Ishikawa (cell line): ENCODE measurements around the gene USB1.

ENCODE experiments used
- CEBPB ChIP-seq: IDR thresholded peaks from 2 replicates; pipeline ENCODE4 v1.6.1; 2012
- CREB1 ChIP-seq: IDR thresholded peaks from 2 replicates; pipeline ENCODE4 v1.6.1; 2012; ENCODE audit warnings: low read depth
- EGR1 ChIP-seq: IDR thresholded peaks from 2 replicates; pipeline ENCODE4 v1.6.1; 2012
- EP300 ChIP-seq: IDR thresholded peaks from 2 replicates; pipeline ENCODE4 v1.6.1; 2012; ENCODE audit warnings: borderline replicate concordance
- FOXM1 ChIP-seq: IDR thresholded peaks from 2 replicates; pipeline ENCODE4 v1.6.1; 2012; ENCODE audit warnings: low read depth, borderline replicate concordance
- NFIC ChIP-seq: IDR thresholded peaks from 2 replicates; pipeline ENCODE4 v1.6.1; 2012
- RAD21 ChIP-seq: IDR thresholded peaks from 2 replicates; pipeline ENCODE4 v1.6.1; 2012; ENCODE audit warnings: low read depth
- REST ChIP-seq: IDR thresholded peaks from 2 replicates; pipeline ENCODE4 v1.6.1; 2012; ENCODE audit warnings: low read depth, mild to moderate bottlenecking
- TAF1 ChIP-seq: IDR thresholded peaks from 2 replicates; pipeline ENCODE4 v1.6.1; 2012; ENCODE audit warnings: low read depth, mild to moderate bottlenecking
- TCF12 ChIP-seq: IDR thresholded peaks from 2 replicates; pipeline ENCODE4 v1.6.1; 2012; ENCODE audit warnings: low read depth
- TEAD4 ChIP-seq: IDR thresholded peaks from 2 replicates; pipeline ENCODE4 v1.6.1; 2012
- YY1 ChIP-seq: IDR thresholded peaks from 2 replicates; pipeline ENCODE4 v1.6.1; 2012; ENCODE audit warnings: low read depth
- ZBTB7A ChIP-seq: IDR thresholded peaks from 2 replicates; pipeline ENCODE4 v1.6.1; 2012; ENCODE audit warnings: low read depth
- TF ChIP-seq, protein P1 (sequence below): IDR thresholded peaks from 2 replicates; pipeline ENCODE4 v1.6.1; 2012
- TF ChIP-seq, protein P2 (sequence below): IDR thresholded peaks from 2 replicates; pipeline ENCODE4 v1.6.1; 2012

The USB1 gene

DNA sequence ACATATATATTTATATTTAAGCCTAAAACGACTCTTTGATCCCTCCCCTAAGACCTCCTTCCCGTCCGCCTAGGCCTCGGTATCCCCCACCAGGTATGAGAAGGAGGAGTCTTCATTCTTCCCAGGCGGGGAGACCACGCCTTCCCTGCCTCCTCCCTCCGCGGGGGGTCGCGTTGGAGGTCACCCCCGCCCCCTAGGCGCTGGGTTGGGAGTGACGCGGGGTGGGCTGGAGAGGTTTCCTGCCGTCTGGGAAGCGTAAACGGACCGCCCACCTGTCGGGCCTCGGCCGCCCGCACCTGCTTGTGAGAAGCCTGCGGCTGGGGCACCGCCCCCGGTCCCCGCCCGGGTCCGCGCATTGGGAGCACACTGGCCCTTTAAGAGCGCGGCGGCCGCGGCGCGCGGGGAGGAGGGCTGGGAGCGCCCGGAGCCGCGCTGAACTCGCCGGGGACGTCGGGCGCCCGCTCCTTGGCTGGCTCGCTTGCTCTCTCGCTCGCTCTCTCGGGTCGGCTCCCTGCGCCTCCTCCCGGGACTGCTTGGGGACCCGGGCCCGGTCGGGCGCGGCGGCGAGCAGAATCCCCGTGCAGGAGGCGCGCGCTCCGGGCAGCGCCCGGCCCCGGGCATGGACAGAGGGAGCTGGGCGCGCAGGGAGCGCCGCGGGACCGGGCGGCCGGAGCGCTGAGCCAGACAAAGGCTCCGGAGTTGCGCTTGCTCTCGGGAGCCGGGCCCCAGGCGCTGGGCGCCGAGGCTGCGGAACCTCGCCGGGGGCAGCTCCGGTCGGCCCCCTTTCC, 24.3 kb downstream of the USB1 start, which contains the start of gene MMP15:
MMP15 (plus strand) TSS at position 404 of the 788 bp plus-strand sequence. CDS start 597 bp downstream, outside the sequence.
- peak; percentile 57; the same call in 1 of the 2 replicates for TF ChIP-seq TAF1
- no peak for TF ChIP-seq NFIC
- TF ChIP-seq TCF12 = peak; percentile 61; the same call in 1 of the 2 replicates
- no peak for TF ChIP-seq FOXM1
- peak; percentile 54 for TF ChIP-seq EGR1
- TF ChIP-seq ZBTB7A = peak; percentile 47; the same call in 1 of the 2 replicates
- TF ChIP-seq YY1 = no peak
- TF ChIP-seq EP300 = peak; percentile 24; the same call in 1 of the 2 replicates
- TF ChIP-seq, protein P1, sequence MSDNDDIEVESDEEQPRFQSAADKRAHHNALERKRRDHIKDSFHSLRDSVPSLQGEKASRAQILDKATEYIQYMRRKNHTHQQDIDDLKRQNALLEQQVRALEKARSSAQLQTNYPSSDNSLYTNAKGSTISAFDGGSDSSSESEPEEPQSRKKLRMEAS = peak; percentile 59; the same call in 1 of the 2 replicates

GRCh38 chr16:58026139-58026704, 25.0 kb downstream of the USB1 start:
- TF ChIP-seq TEAD4 = no peak
- peak; percentile 83 for TF ChIP-seq ZBTB7A
- TF ChIP-seq YY1 = no peak
- TF ChIP-seq CREB1 = no peak
- TF ChIP-seq RAD21 = no peak
- TF ChIP-seq EP300 = no peak
- no peak for TF ChIP-seq TCF12
- TF ChIP-seq REST = no peak
- TF ChIP-seq CEBPB = no peak
- no peak for TF ChIP-seq FOXM1
- TF ChIP-seq NFIC = no peak
- TF ChIP-seq, protein P2, sequence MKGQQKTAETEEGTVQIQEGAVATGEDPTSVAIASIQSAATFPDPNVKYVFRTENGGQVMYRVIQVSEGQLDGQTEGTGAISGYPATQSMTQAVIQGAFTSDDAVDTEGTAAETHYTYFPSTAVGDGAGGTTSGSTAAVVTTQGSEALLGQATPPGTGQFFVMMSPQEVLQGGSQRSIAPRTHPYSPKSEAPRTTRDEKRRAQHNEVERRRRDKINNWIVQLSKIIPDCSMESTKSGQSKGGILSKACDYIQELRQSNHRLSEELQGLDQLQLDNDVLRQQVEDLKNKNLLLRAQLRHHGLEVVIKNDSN = no peak
- TF ChIP-seq, protein P1 = peak; percentile 79; the same call in 1 of the 2 replicates
- TF ChIP-seq TAF1 = no peak
- TF ChIP-seq EGR1 = no peak

- TF ChIP-seq TCF12 = no peak
- no peak for TF ChIP-seq EP300
- TF ChIP-seq TEAD4 = no peak
- no peak for TF ChIP-seq TAF1
- no peak for TF ChIP-seq NFIC
- TF ChIP-seq CREB1 = no peak
- TF ChIP-seq YY1 = no peak; the same call in 1 of the 2 replicates
- TF ChIP-seq, protein P1 = no peak
- TF ChIP-seq, protein P2 = no peak
- no peak for TF ChIP-seq FOXM1
- TF ChIP-seq CEBPB = no peak
- no peak for TF ChIP-seq EGR1
- no peak for TF ChIP-seq RAD21
- no peak; the same call in 1 of the 2 replicates for TF ChIP-seq ZBTB7A
- no peak for TF ChIP-seq REST
Measured at GRCh38 chr16:58026705-58027160, 25.5 kb downstream of the USB1 start.

- peak; percentile 22; the same call in 1 of the 2 replicates for TF ChIP-seq TEAD4
- no peak for TF ChIP-seq ZBTB7A
- 0 out of 2 replicates have a peak, but pooled peaks have one; percentile 13 for TF ChIP-seq TCF12
- TF ChIP-seq FOXM1 = no peak
- TF ChIP-seq EP300 = no peak
- TF ChIP-seq NFIC = no peak
- TF ChIP-seq CREB1 = no peak
- TF ChIP-seq EGR1 = no peak
- TF ChIP-seq, protein P1 = peak; percentile 40; the same call in 1 of the 2 replicates
Measured at GRCh38 chr16:58027161-58027915, 26.1 kb downstream of the USB1 start.
